HL-60 (cell line): ENCODE measurements around the gene FFAR1.

Experiments used
- CTCF ChIP-seq: IDR thresholded peaks from one replicate; pipeline ENCODE4 v1.5.1; 2011; ENCODE audit warnings: low read length, control low read depth, inconsistent platforms; ENCODE audit not compliant: insufficient read depth
- GABPA ChIP-seq: IDR thresholded peaks from 2 replicates; pipeline ENCODE4 v1.6.1; 2012; ENCODE audit warnings: low read depth
- POLR2AphosphoS5 ChIP-seq: IDR thresholded peaks from 2 replicates; pipeline ENCODE4 v1.6.1; 2012; ENCODE audit warnings: low read depth
- REST ChIP-seq: IDR thresholded peaks from 2 replicates; pipeline ENCODE4 v1.6.1; 2012; ENCODE audit warnings: low read depth; ENCODE audit not compliant: insufficient replicate concordance
- SPI1 ChIP-seq: IDR thresholded peaks from 2 replicates; pipeline ENCODE4 v1.6.1; 2012; ENCODE audit warnings: low read depth, mild to moderate bottlenecking, borderline replicate concordance

DNA sequence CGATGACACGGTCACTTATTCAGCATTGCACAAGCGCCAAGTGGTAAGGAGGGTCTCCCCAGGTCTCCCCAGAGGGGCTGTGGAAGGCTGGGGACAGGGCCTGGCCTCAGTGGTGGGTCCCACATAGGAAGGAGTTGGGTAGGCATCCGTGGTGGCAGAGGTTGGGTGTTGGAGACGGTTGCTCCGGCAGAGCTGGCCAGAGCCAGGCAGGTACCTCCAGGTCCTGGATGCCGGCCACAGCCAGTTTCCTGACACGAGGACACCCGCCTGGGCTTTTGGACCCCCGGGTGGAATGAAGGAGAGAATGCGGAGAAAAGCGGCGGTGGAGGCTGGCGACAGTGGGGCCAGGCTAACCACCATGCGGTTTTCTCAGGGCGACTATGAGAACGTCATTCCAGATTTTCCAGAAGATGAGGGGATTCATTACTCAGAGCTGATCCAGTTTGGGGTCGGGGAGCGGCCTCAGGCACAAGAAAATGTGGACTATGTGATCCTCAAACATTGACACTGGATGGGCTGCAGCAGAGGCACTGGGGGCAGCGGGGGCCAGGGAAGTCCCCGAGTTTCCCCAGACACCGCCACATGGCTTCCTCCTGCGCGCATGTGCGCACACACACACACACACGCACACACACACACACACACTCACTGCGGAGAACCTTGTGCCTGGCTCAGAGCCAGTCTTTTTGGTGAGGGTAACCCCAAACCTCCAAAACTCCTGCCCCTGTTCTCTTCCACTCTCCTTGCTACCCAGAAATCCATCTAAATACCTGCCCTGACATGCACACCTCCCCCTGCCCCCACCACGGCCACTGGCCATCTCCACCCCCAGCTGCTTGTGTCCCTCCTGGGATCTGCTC, 1.3 kb upstream of the FFAR1 start:
- TF ChIP-seq CTCF (no peak), POLR2AphosphoS5 (no peak; the same call in 1 of the 2 replicates), REST (no peak), GABPA (no peak), SPI1 (no peak)
